AG09309 (cell line): ENCODE results near the gene KEAP1.
"Not testable (repeated sequence)": the region's sequence is repeated elsewhere in the genome, so short reads cannot be mapped to it uniquely, and the experiment has no call there.

Experiments
- DNase-seq: peaks from one replicate; pipeline ENCODE4 v3.0.0-alpha.2; 2010; ENCODE audit warnings: low read depth
- H3K4me3 ChIP-seq: 2 replicates; pipeline ENCODE4 v1.5.1; 2011; ENCODE audit warnings: mild to moderate bottlenecking, low read depth, low read length, moderate library complexity; ENCODE audit not compliant: control insufficient read depth
- CTCF ChIP-seq: IDR thresholded peaks from 2 replicates; pipeline ENCODE4 v1.5.1; 2011; ENCODE audit warnings: mild to moderate bottlenecking, low read depth, low read length, inconsistent platforms; ENCODE audit not compliant: insufficient read depth, control insufficient read depth; ENCODE audit errors: missing control alignments

KEAP1 gene

GRCh38 chr19:10503002-10503789 is at the start of gene KEAP1:
TSS of gene KEAP1 (minus strand) at chr19:10503356. CDS start at chr19:10500033, 3,323 bp downstream.
- DNase-seq, result no peak
- peak within 1 kb of the TSS; percentile 89 for H3K4me3 ChIP-seq
- TF ChIP-seq CTCF, result no peak

GRCh38 chr19:10552510-10553053 is 49.4 kb upstream of the KEAP1 start:
- TF ChIP-seq CTCF, result no peak
- no peak for DNase-seq
- no peak overlapping the region for H3K4me3 ChIP-seq

- no peak overlapping the region for H3K4me3 ChIP-seq
- no peak for DNase-seq
- peak; percentile 30 for TF ChIP-seq CTCF
Measured at GRCh38 chr19:10551698-10552301, 48.6 kb upstream of the KEAP1 start.

GRCh38 chr19:10551006-10551405 is 47.9 kb upstream of the KEAP1 start:
- not testable (repeated sequence) for DNase-seq, H3K4me3 ChIP-seq

- DNase-seq, result no peak
- no peak for TF ChIP-seq CTCF
Measured at GRCh38 chr19:10550336-10550735, 47.2 kb upstream of the KEAP1 start.

GRCh38 chr19:10549733-10550132 is 46.6 kb upstream of the KEAP1 start:
- TF ChIP-seq CTCF, result no peak
- DNase-seq, result no peak
- H3K4me3 ChIP-seq, result no peak overlapping the region

More at GRCh38 chr19:10550336-10550735, 47.2 kb upstream of the KEAP1 start:
- no peak overlapping the region for H3K4me3 ChIP-seq

GRCh38 chr19:10548746-10549276 is 45.7 kb upstream of the KEAP1 start:
- no peak overlapping the region for H3K4me3 ChIP-seq
- TF ChIP-seq CTCF, result no peak
- DNase-seq, result no peak
